HEK293 (cell line): ENCODE measurements around the gene CATSPERD.

ENCODE experiments used
- CTCF ChIA-PET: fragments of 350-600 bp; formaldehyde crosslinking; extraction: SDS; loops from one replicate; lab custom pipeline; 2021; ENCODE audit warnings: antibody characterized with exemption; lab: Yijun Ruan, JAX
- POLR2A ChIA-PET: fragments of 300-600 bp; formaldehyde crosslinking; extraction: SDS; loops from one replicate; lab custom pipeline; 2020; ENCODE audit warnings: antibody characterized with exemption, inconsistent platforms; lab: Yijun Ruan, JAX
- H3K27ac ChIP-seq: fragments of 200-500 bp; sonication (Bioruptor generic); 2 replicates; pipeline ENCODE4 v1.5.1; 2014; ENCODE audit warnings: low read depth, low read length, control low read depth, inconsistent platforms; ENCODE audit errors: extremely low read depth
- H3K36me3 ChIP-seq, 2 experiments: fragments of 200-500 bp in 1 of 2; sonication (Bioruptor generic) in 1 of 2; 1 replicate in 1 of 2; 2 replicates in 1 of 2; pipeline ENCODE4 v1.5.1; 2014 to 2017; ENCODE audit warnings: inconsistent platforms in 2 of 2, low read length in 2 of 2; ENCODE audit not compliant: control insufficient read depth in 2 of 2, insufficient read depth in 1 of 2
- H3K4me1 ChIP-seq: fragments of 200-500 bp; sonication (Bioruptor generic); 2 replicates; pipeline ENCODE4 v1.5.1; 2014; ENCODE audit warnings: mild to moderate bottlenecking, low read length, inconsistent platforms; ENCODE audit not compliant: control insufficient read depth, insufficient read depth
- H3K4me3 ChIP-seq: 2 replicates; pipeline ENCODE4 v1.5.1; 2011; ENCODE audit warnings: low read depth, mild to moderate bottlenecking, control low read depth, low read length, moderate library complexity
- H3K9me3 ChIP-seq: fragments of 200-500 bp; sonication (Bioruptor generic); 2 replicates; pipeline ENCODE4 v1.5.1; 2014; ENCODE audit warnings: low read depth, low read length, inconsistent platforms; ENCODE audit not compliant: control insufficient read depth, insufficient read depth
- EGR2 ChIP-seq: fragments of 450-650 bp; formaldehyde crosslinking; IDR thresholded peaks from 2 replicates; pipeline ENCODE4 v1.5.1; 2016; ENCODE audit warnings: low read depth, missing biosample characterization, missing genetic modification characterization
- GLI4 ChIP-seq: fragments of 450-650 bp; formaldehyde crosslinking; IDR thresholded peaks from 2 replicates; pipeline ENCODE4 v1.5.1; 2016; ENCODE audit warnings: missing biosample characterization, missing genetic modification characterization
- GLIS2 ChIP-seq: fragments of 450-650 bp; formaldehyde crosslinking; IDR thresholded peaks from 2 replicates; pipeline ENCODE4 v1.5.1; 2016; ENCODE audit warnings: missing biosample characterization, missing genetic modification characterization
- MYNN ChIP-seq: fragments of 450-650 bp; formaldehyde crosslinking; IDR thresholded peaks from 2 replicates; pipeline ENCODE4 v1.5.1; 2016; ENCODE audit warnings: missing biosample characterization, missing genetic modification characterization, borderline replicate concordance
- PATZ1 ChIP-seq: fragments of 450-650 bp; formaldehyde crosslinking; IDR thresholded peaks from 2 replicates; pipeline ENCODE4 v1.5.1; 2016; ENCODE audit warnings: missing biosample characterization, missing genetic modification characterization
- REPIN1 ChIP-seq: fragments of 450-650 bp; formaldehyde crosslinking; IDR thresholded peaks from 2 replicates; pipeline ENCODE4 v1.5.1; 2017; ENCODE audit warnings: missing biosample characterization, missing genetic modification characterization, low read depth
- SP3 ChIP-seq: fragments of 450-650 bp; formaldehyde crosslinking; IDR thresholded peaks from 2 replicates; pipeline ENCODE4 v1.5.1; 2016; ENCODE audit warnings: missing biosample characterization, missing genetic modification characterization
- WT1 ChIP-seq: fragments of 450-650 bp; formaldehyde crosslinking; IDR thresholded peaks from 2 replicates; pipeline ENCODE4 v1.5.1; 2016; ENCODE audit warnings: missing biosample characterization, missing genetic modification characterization
- ZBTB8A ChIP-seq: fragments of 450-650 bp; formaldehyde crosslinking; IDR thresholded peaks from 2 replicates; pipeline ENCODE4 v1.5.1; 2016; ENCODE audit warnings: missing biosample characterization, missing genetic modification characterization
- ZEB2 ChIP-seq: fragments of 450-650 bp; formaldehyde crosslinking; IDR thresholded peaks from 2 replicates; pipeline ENCODE4 v1.5.1; 2016; ENCODE audit warnings: missing biosample characterization, missing genetic modification characterization
- ZNF140 ChIP-seq: fragments of 450-650 bp; formaldehyde crosslinking; IDR thresholded peaks from 2 replicates; pipeline ENCODE4 v1.5.1; 2016; ENCODE audit warnings: missing biosample characterization, missing genetic modification characterization
- ZNF146 ChIP-seq: fragments of 450-650 bp; formaldehyde crosslinking; IDR thresholded peaks from 2 replicates; pipeline ENCODE4 v1.5.1; 2016; ENCODE audit warnings: missing biosample characterization, missing genetic modification characterization
- ZNF23 ChIP-seq: fragments of 450-650 bp; formaldehyde crosslinking; IDR thresholded peaks from 2 replicates; pipeline ENCODE4 v1.5.1; 2016; ENCODE audit warnings: missing biosample characterization, missing genetic modification characterization, borderline replicate concordance
- ZNF239 ChIP-seq: fragments of 450-650 bp; formaldehyde crosslinking; IDR thresholded peaks from 2 replicates; pipeline ENCODE4 v1.5.1; 2016; ENCODE audit warnings: missing biosample characterization, missing genetic modification characterization
- ZNF311 ChIP-seq: fragments of 450-650 bp; formaldehyde crosslinking; IDR thresholded peaks from 2 replicates; pipeline ENCODE4 v1.5.1; 2017; ENCODE audit warnings: missing biosample characterization, missing genetic modification characterization, borderline replicate concordance
- ZNF37A ChIP-seq: fragments of 450-650 bp; IDR thresholded peaks from 2 replicates; pipeline ENCODE4 v1.5.1; 2018; ENCODE audit warnings: missing biosample characterization, missing genetic modification characterization
- ZNF423 ChIP-seq: fragments of 450-650 bp; formaldehyde crosslinking; IDR thresholded peaks from 2 replicates; pipeline ENCODE4 v1.5.1; 2016; ENCODE audit warnings: missing biosample characterization, missing genetic modification characterization
- ZNF521 ChIP-seq: fragments of 450-650 bp; formaldehyde crosslinking; IDR thresholded peaks from 2 replicates; pipeline ENCODE4 v1.5.1; 2017; ENCODE audit warnings: missing biosample characterization, mild to moderate bottlenecking, missing genetic modification characterization
- ZNF529 ChIP-seq: fragments of 450-650 bp; formaldehyde crosslinking; IDR thresholded peaks from 2 replicates; pipeline ENCODE4 v1.5.1; 2017; ENCODE audit warnings: missing genetic modification characterization, missing biosample characterization; ENCODE audit not compliant: insufficient replicate concordance
- ZNF558 ChIP-seq: fragments of 450-650 bp; formaldehyde crosslinking; IDR thresholded peaks from 2 replicates; pipeline ENCODE4 v1.5.1; 2016; ENCODE audit warnings: missing biosample characterization, missing genetic modification characterization
- ZNF561 ChIP-seq: fragments of 450-650 bp; IDR thresholded peaks from 2 replicates; pipeline ENCODE4 v1.5.1; 2018; ENCODE audit warnings: missing biosample characterization, missing genetic modification characterization, borderline replicate concordance
- ZNF580 ChIP-seq: fragments of 450-650 bp; formaldehyde crosslinking; IDR thresholded peaks from 2 replicates; pipeline ENCODE4 v1.5.1; 2016; ENCODE audit warnings: missing biosample characterization, missing genetic modification characterization
- ZNF596 ChIP-seq: fragments of 450-650 bp; IDR thresholded peaks from 2 replicates; pipeline ENCODE4 v1.5.0; 2018; ENCODE audit warnings: missing biosample characterization, mild to moderate bottlenecking, missing genetic modification characterization, moderate library complexity
- ZNF623 ChIP-seq: fragments of 450-650 bp; formaldehyde crosslinking; IDR thresholded peaks from 2 replicates; pipeline ENCODE4 v1.5.1; 2016; ENCODE audit warnings: missing biosample characterization, missing genetic modification characterization
- ZNF624 ChIP-seq: fragments of 450-650 bp; formaldehyde crosslinking; IDR thresholded peaks from 2 replicates; pipeline ENCODE4 v1.5.1; 2017; ENCODE audit warnings: missing biosample characterization, missing genetic modification characterization
- ZNF629 ChIP-seq: fragments of 450-650 bp; formaldehyde crosslinking; IDR thresholded peaks from 2 replicates; pipeline ENCODE4 v1.5.1; 2017; ENCODE audit warnings: missing biosample characterization, missing genetic modification characterization
- ZNF645 ChIP-seq: fragments of 450-650 bp; formaldehyde crosslinking; IDR thresholded peaks from 2 replicates; pipeline ENCODE4; 2016; ENCODE audit warnings: missing biosample characterization, missing genetic modification characterization
- ZNF658 ChIP-seq: fragments of 450-650 bp; formaldehyde crosslinking; IDR thresholded peaks from 2 replicates; pipeline ENCODE4; 2016; ENCODE audit warnings: missing biosample characterization, missing genetic modification characterization
- ZNF664 ChIP-seq: fragments of 450-650 bp; formaldehyde crosslinking; IDR thresholded peaks from 2 replicates; pipeline ENCODE4 v1.5.1; 2016; ENCODE audit warnings: missing biosample characterization, missing genetic modification characterization
- ZNF677 ChIP-seq: fragments of 450-650 bp; IDR thresholded peaks from 2 replicates; pipeline ENCODE4 v1.5.0; 2018; ENCODE audit warnings: missing biosample characterization, mild to moderate bottlenecking, missing genetic modification characterization, moderate library complexity
- ZNF747 ChIP-seq: fragments of 450-650 bp; formaldehyde crosslinking; IDR thresholded peaks from 2 replicates; pipeline ENCODE4 v1.5.1; 2016; ENCODE audit warnings: missing biosample characterization, missing genetic modification characterization
- ZNF76 ChIP-seq: fragments of 450-650 bp; formaldehyde crosslinking; IDR thresholded peaks from 2 replicates; pipeline ENCODE4; 2016; ENCODE audit warnings: low read depth, missing biosample characterization, missing genetic modification characterization, borderline replicate concordance
- ZSCAN16 ChIP-seq: fragments of 450-650 bp; formaldehyde crosslinking; IDR thresholded peaks from 2 replicates; pipeline ENCODE4 v1.5.1; 2016; ENCODE audit warnings: missing biosample characterization, missing genetic modification characterization
- ZSCAN23 ChIP-seq: fragments of 450-650 bp; formaldehyde crosslinking; IDR thresholded peaks from 2 replicates; pipeline ENCODE4 v1.5.1; 2016; ENCODE audit warnings: missing biosample characterization, missing genetic modification characterization
- ZSCAN30 ChIP-seq: fragments of 450-650 bp; IDR thresholded peaks from 2 replicates; pipeline ENCODE4 v1.5.1; 2018; ENCODE audit warnings: missing biosample characterization, mild to moderate bottlenecking, missing genetic modification characterization, moderate library complexity
- TF ChIP-seq, protein P1 (sequence below): fragments of 450-650 bp; formaldehyde crosslinking; IDR thresholded peaks from 2 replicates; pipeline ENCODE4 v1.5.1; 2016; ENCODE audit warnings: missing biosample characterization, missing genetic modification characterization, borderline replicate concordance

Gene CATSPERD

DNA sequence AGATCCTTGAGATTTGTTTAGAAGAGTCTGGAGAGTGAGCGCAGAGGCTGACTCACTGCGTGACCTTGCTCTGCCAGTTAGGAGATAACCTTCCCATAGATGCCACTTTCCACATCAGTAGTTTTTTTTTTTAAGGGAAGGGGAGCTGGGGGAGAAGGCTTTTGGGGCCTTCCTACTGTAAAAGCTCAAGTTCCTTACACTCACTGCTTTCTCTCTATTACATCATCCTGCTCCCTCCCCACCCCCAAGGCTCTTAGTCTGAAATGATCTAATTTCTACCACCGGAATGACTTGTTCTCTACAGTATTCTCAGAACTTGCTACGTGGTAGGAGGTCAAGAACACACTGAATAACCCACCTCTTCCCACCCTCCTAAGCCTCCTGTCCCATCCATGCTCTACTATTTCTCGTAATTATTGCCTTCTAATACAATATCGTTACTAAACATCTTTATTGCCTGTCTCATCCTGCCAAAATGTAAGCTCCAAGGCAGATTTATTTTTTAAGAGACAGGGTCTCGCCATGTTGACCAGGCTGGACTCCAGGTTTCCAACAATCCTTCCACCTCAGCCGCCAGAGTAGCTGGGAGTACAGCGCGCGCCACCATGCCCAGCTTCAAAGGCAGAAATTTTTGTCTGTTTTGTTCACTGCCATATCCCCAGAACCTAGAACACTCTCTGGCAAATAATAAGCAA, 1.7 kb upstream of the CATSPERD start:
- Histone ChIP-seq H3K36me3 (peaks cover 18 to 21% of the 10 kb centered on the region in 2 experiments; a peak in 2 of 3 replicates), H3K4me1 (peaks cover 12% of the 10 kb centered on the region; the same call in 1 of the 2 replicates), H3K9me3 (no peaks in the 10 kb centered on the region), H3K4me3 (peak overlapping the region; percentile 68), H3K27ac (peak overlapping the region; percentile 80)
- CTCF ChIA-PET: interaction anchor here (0.9 to 1.6 kb wide), 5 partner anchors 13 to 71 kb away, joined by 3 to 7 read pairs (median 3); partner anchors contain the start of gene RPL36
- POLR2A ChIA-PET: interaction anchor here (0.5 to 4.1 kb wide), 16 partner anchors 11 to 1519 kb away, joined by 3 to 62 read pairs (median 4); partner anchors contain the start of genes DUS3L, NDUFA11 and RPL36
- TF ChIP-seq ZNF423 (tag by site-specific recombination) (no peak), ZSCAN30 (tag by site-specific recombination) (peak; percentile 29; the same call in 1 of the 2 replicates), ZNF521 (tag by site-specific recombination) (no peak), ZNF558 (peak; percentile 48; the same call in 1 of the 2 replicates), ZSCAN23 (tag by site-specific recombination) (no peak), ZNF664 (no peak), ZNF596 (tag by site-specific recombination) (no peak), REPIN1 (tag by site-specific recombination) (no peak), ZNF76 (tag by site-specific recombination) (peak; percentile 57), ZNF645 (tag by site-specific recombination) (no peak), MYNN (tag by site-specific recombination) (peak; percentile 99), ZNF561 (tag by site-specific recombination) (peak; percentile 48; the same call in 1 of the 2 replicates), ZEB2 (tag by site-specific recombination) (peak; percentile 94), ZNF23 (tag by site-specific recombination) (no peak), ZBTB8A (tag by site-specific recombination) (peak; percentile 14; the same call in 1 of the 2 replicates), ZNF677 (tag by site-specific recombination) (no peak), ZNF146 (tag by site-specific recombination) (no peak), ZNF629 (tag by site-specific recombination) (peak; percentile 95), ZNF529 (no peak), ZNF37A (tag by site-specific recombination) (no peak), SP3 (tag by site-specific recombination) (peak; percentile 51), ZNF624 (tag by site-specific recombination) (no peak), ZNF623 (tag by site-specific recombination) (no peak), GLIS2 (tag by site-specific recombination) (no peak), ZNF239 (tag by site-specific recombination) (0 out of 2 replicates have a peak, but pooled peaks have one; percentile 14), ZNF580 (tag by site-specific recombination) (peak; percentile 78), PATZ1 (peak; percentile 97), ZNF658 (tag by site-specific recombination) (no peak), WT1 (tag by site-specific recombination) (no peak), EGR2 (tag by site-specific recombination) (no peak), ZNF140 (tag by site-specific recombination) (no peak), ZSCAN16 (tag by site-specific recombination) (no peak), GLI4 (tag by site-specific recombination) (no peak), ZNF311 (tag by site-specific recombination) (no peak), ZNF747 (no peak)
- TF ChIP-seq, protein P1, sequence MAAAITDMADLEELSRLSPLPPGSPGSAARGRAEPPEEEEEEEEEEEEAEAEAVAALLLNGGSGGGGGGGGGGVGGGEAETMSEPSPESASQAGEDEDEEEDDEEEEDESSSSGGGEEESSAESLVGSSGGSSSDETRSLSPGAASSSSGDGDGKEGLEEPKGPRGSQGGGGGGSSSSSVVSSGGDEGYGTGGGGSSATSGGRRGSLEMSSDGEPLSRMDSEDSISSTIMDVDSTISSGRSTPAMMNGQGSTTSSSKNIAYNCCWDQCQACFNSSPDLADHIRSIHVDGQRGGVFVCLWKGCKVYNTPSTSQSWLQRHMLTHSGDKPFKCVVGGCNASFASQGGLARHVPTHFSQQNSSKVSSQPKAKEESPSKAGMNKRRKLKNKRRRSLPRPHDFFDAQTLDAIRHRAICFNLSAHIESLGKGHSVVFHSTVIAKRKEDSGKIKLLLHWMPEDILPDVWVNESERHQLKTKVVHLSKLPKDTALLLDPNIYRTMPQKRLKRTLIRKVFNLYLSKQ (tag by site-specific recombination): no peak
